Parathyroid adenoma (tissue), 2 donors: ENCODE results near the gene PIWIL1.
A peak's percentile ranks its signal among the peaks of the same experiment; 100 is the strongest.

ENCODE experiments used
- H2AFZ ChIP-seq: fragments of 300-600 bp; sonication (generic); one replicate; pipeline ENCODE4 v1.7.0; 2017; ENCODE audit warnings: antibody characterized with exemption, mild to moderate bottlenecking
- H3K27ac ChIP-seq: fragments of 300-600 bp; sonication (generic); one replicate; pipeline ENCODE4 v1.7.0; 2017
- H3K27me3 ChIP-seq: fragments of 300-600 bp; sonication (generic); one replicate; pipeline ENCODE4 v1.7.0; 2017; ENCODE audit warnings: low read length; ENCODE audit not compliant: control insufficient read depth, insufficient read depth
- H3K36me3 ChIP-seq: fragments of 300-600 bp; sonication (generic); one replicate; pipeline ENCODE4 v1.7.0; 2017; ENCODE audit warnings: low read length; ENCODE audit not compliant: control insufficient read depth, insufficient read depth
- H3K4me1 ChIP-seq: fragments of 300-600 bp; sonication (generic); one replicate; pipeline ENCODE4 v1.7.0; 2017; ENCODE audit warnings: control low read depth
- H3K4me2 ChIP-seq: fragments of 300-600 bp; sonication (generic); one replicate; pipeline ENCODE4 v1.7.0; 2017; ENCODE audit warnings: low read length
- H3K4me3 ChIP-seq: fragments of 300-600 bp; sonication (generic); one replicate; pipeline ENCODE4 v1.7.0; 2017; ENCODE audit warnings: low read depth, low read length
- H3K79me2 ChIP-seq: fragments of 300-600 bp; sonication (generic); one replicate; pipeline ENCODE4 v1.7.0; 2017; ENCODE audit warnings: control low read depth
- H3K9ac ChIP-seq: fragments of 300-600 bp; sonication (generic); one replicate; pipeline ENCODE4 v1.7.0; 2017; ENCODE audit warnings: mild to moderate bottlenecking
- H3K9me3 ChIP-seq: fragments of 300-600 bp; sonication (generic); one replicate; pipeline ENCODE4 v1.7.0; 2017; ENCODE audit warnings: low read length; ENCODE audit not compliant: control insufficient read depth
- TF ChIP-seq, protein P1 (sequence below): fragments of 300-600 bp; sonication (generic); IDR thresholded peaks from one replicate; pipeline ENCODE4 v1.7.0; 2017; ENCODE audit warnings: antibody characterized with exemption, mild to moderate bottlenecking
- donor health status: primary hyperparathyroidism.

The PIWIL1 gene

DNA sequence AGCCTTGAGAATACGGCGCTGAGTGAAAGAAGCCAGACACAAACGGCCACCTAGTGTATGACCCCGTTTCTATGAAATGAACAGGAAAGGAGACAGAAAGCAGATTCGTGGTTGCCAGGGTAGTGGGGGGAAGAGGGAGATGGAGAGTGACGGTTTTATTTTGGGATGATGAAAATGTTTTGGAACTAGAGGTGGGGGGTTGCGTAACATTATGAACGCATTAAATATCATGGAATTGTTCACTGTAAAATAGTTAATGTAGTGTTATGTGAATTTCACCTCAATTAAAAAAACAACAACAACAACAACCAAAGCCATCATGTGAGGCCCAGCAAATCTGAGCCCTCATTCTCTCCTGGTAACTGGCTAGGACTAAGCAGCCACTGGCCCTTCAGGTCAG is 3.3 kb upstream of the PIWIL1 start:
- no peak overlapping the region for H2AFZ ChIP-seq
- no peak overlapping the region for H3K4me2 ChIP-seq
- no peaks in the 10 kb centered on the region for H3K27me3 ChIP-seq
- no peak overlapping the region for H3K9ac ChIP-seq
- H3K9me3 ChIP-seq, result no peaks in the 10 kb centered on the region
- H3K4me1 ChIP-seq, result no peaks in the 10 kb centered on the region
- no peak overlapping the region for H3K4me3 ChIP-seq
- H3K36me3 ChIP-seq, result no peaks in the 10 kb centered on the region
- H3K79me2 ChIP-seq, result no peaks in the 10 kb centered on the region
- TF ChIP-seq, protein P1, sequence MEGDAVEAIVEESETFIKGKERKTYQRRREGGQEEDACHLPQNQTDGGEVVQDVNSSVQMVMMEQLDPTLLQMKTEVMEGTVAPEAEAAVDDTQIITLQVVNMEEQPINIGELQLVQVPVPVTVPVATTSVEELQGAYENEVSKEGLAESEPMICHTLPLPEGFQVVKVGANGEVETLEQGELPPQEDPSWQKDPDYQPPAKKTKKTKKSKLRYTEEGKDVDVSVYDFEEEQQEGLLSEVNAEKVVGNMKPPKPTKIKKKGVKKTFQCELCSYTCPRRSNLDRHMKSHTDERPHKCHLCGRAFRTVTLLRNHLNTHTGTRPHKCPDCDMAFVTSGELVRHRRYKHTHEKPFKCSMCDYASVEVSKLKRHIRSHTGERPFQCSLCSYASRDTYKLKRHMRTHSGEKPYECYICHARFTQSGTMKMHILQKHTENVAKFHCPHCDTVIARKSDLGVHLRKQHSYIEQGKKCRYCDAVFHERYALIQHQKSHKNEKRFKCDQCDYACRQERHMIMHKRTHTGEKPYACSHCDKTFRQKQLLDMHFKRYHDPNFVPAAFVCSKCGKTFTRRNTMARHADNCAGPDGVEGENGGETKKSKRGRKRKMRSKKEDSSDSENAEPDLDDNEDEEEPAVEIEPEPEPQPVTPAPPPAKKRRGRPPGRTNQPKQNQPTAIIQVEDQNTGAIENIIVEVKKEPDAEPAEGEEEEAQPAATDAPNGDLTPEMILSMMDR, result no peak
- no peak overlapping the region for H3K27ac ChIP-seq

DNA sequence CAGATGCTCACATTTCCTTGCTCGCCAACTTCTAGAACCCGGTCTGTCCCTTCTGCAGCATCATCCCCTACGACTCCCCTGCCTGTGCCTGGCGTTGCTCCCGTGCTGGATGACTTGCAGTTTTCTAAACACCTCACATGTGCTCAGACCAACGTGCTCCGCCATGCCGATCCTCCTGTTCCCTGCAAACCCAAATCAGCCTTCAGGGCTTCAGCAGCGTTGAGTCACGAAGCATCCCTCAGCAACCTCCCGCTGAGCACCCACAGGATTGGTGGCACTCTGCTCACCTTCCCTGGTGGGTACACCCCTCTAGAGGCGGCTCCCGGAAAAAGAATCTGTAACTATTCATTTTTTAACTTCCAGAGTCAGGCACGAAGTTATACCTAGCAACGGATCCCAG is 2.8 kb upstream of the PIWIL1 start:
- Histone ChIP-seq H3K9ac (no peak overlapping the region), H3K4me1 (no peaks in the 10 kb centered on the region), H2AFZ (no peak overlapping the region), H3K9me3 (no peaks in the 10 kb centered on the region), H3K27me3 (no peaks in the 10 kb centered on the region), H3K27ac (no peak overlapping the region), H3K79me2 (no peaks in the 10 kb centered on the region), H3K36me3 (no peaks in the 10 kb centered on the region), H3K4me2 (no peak overlapping the region), H3K4me3 (no peak overlapping the region)
- TF ChIP-seq, protein P1, result no peak

DNA sequence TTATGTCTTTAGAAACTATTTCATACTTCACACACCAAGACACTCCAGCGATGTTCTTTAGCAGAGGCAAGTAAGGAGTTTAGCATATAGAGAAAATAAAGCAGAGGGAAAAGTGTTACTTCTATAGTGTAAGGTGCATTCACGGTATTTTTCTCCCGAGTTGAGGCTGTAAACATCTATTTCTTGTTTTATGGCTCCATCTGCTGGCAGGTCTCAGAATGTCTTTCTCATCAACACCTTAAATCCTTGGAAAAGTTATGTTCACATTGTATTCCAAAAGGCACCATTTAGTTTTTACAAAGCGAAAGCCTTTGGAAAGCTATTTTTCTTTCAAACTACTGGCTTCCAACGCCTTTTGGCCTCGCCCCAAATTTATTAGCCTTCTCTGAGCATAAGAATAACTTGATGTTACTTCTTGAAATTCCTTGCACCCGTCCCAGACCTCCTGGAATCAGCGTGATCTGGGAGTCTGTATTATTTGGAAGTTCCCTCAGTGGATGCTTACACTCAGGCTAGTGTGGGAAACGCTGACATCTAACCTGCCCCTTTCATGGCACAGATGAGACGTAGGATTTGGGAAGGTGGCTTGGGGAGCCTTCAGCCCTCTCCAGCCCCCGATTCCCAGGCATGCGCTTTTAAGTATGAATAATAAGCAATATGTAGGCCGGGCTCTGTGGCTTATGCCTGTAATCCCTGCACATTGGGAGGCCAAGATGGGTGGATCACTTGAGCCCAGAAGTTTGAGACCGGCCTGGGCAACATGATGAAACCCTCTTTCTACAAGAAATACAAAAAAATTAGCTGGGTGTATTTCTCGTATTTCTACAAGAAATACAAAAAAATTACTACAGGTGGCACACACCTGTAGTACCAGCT is 1.9 kb upstream of the PIWIL1 start:
- Histone ChIP-seq H3K9ac (no peak overlapping the region), H3K79me2 (no peaks in the 10 kb centered on the region), H3K27me3 (no peaks in the 10 kb centered on the region), H3K27ac (no peak overlapping the region), H3K9me3 (no peaks in the 10 kb centered on the region), H2AFZ (no peak overlapping the region), H3K4me3 (no peak overlapping the region), H3K36me3 (no peaks in the 10 kb centered on the region), H3K4me1 (no peaks in the 10 kb centered on the region), H3K4me2 (no peak overlapping the region)
- TF ChIP-seq, protein P1, result peak; percentile 72

DNA sequence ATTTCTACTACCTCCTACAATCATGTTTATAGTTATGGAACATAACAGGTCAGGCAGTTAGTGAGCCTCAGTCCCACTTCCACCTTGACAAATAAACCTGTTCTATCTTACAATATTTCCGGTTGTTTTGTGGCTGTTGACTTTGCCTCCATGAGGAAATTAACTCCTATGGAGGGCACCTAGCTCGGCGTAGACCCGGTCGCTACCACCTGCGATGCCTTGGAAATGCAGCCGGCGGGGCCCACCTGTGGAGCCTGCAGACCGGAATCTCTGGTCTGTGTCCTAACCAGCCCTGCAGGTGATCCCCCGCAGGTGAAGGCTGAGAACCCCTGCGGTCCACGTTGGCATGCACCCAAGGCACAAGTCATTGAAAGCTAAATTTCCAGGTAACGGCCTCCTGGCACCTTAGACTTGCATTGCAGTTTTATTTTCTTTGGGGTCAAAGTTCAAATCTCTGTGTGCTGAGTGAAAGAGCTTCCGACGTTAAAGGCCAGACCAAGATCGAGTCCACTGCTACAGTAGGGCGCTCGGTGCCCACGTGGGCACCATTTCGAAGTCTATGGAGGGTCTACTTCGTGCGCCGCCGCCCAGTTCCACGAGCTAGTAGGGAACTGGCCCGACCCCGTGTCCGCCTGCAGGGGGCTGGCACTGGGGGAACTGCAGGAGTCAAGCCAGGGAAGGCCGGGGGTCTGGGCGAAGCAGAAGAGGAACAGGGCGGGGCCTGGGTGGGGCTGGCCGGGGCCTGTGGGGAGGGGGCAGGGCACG is 782 bp upstream of the PIWIL1 start:
- H3K79me2 ChIP-seq, result no peaks in the 10 kb centered on the region
- H3K9me3 ChIP-seq, result no peaks in the 10 kb centered on the region
- no peak overlapping the region for H3K9ac ChIP-seq
- no peak overlapping the region for H2AFZ ChIP-seq
- no peaks in the 10 kb centered on the region for H3K27me3 ChIP-seq
- H3K36me3 ChIP-seq, result no peaks in the 10 kb centered on the region
- H3K4me1 ChIP-seq, result no peaks in the 10 kb centered on the region
- no peak overlapping the region for H3K27ac ChIP-seq
- no peak overlapping the region for H3K4me3 ChIP-seq
- TF ChIP-seq, protein P1, result no peak
- no peak overlapping the region for H3K4me2 ChIP-seq
